Neural cell (in vitro differentiated cells): ENCODE results near the gene THBS1. TPM values are rescaled to one million over a fixed set of nuclear protein-coding genes. Genes with fewer than 3 reads are reported as not detected.

Source experiments
- H2AFZ ChIP-seq: fragments of 200-600, 300-800 bp; sonication (generic), shearing (Covaris generic); 2 replicates; pipeline ENCODE4 v1.6.0; 2014; ENCODE audit warnings: low read depth, mild to moderate bottlenecking, antibody characterized with exemption, low read length, moderate library complexity
- H3F3A ChIP-seq: fragments of 200-600 bp; shearing (Covaris generic); 2 replicates; pipeline ENCODE4 v1.6.1; 2016; ENCODE audit warnings: mild to moderate bottlenecking, moderate library complexity, mixed read lengths, antibody characterized with exemption, low read length; ENCODE audit not compliant: insufficient read depth, poor library complexity, severe bottlenecking
- H3K27ac ChIP-seq: fragments of 200-600, 300-800 bp; sonication (generic), shearing (Covaris generic); 2 replicates; pipeline ENCODE4 v1.5.1; 2014; ENCODE audit warnings: mild to moderate bottlenecking, low read length, moderate library complexity
- H3K27me3 ChIP-seq: fragments of 300-800, 200-600 bp; sonication (generic), shearing (Covaris generic); 2 replicates; pipeline ENCODE4 v1.6.0; 2014; ENCODE audit warnings: mild to moderate bottlenecking, low read depth, low read length, moderate library complexity; ENCODE audit not compliant: insufficient read depth
- H3K36me3 ChIP-seq: fragments of 300-800, 200-600 bp; sonication (generic), shearing (Covaris generic); 2 replicates; pipeline ENCODE4 v1.5.1; 2014; ENCODE audit warnings: mild to moderate bottlenecking, antibody characterized with exemption, low read length, moderate library complexity; ENCODE audit not compliant: insufficient read depth
- H3K4me2 ChIP-seq: fragments of 300-800, 200-600 bp; sonication (generic), shearing (Covaris generic); 2 replicates; pipeline ENCODE4 v1.6.0; 2014; ENCODE audit warnings: mild to moderate bottlenecking, low read length
- H3K4me3 ChIP-seq: fragments of 300-800, 200-600 bp; sonication (generic), shearing (Covaris generic); 2 replicates; pipeline ENCODE4 v1.5.1; 2014; ENCODE audit warnings: mild to moderate bottlenecking, low read length, moderate library complexity
- H3K79me2 ChIP-seq: fragments of 200-600 bp; shearing (Covaris generic); replicated peaks from 2 replicates; pipeline ENCODE4 v1.6.0; 2014; ENCODE audit warnings: mild to moderate bottlenecking, low read length, moderate library complexity; ENCODE audit not compliant: insufficient read depth
- H3K9ac ChIP-seq: fragments of 300-800, 200-600 bp; sonication (generic), shearing (Covaris generic); 2 replicates; pipeline ENCODE4 v1.6.1; 2016; ENCODE audit warnings: mild to moderate bottlenecking, low read length, mixed read lengths
- H3K9me2 ChIP-seq: fragments of 200-600 bp; shearing (Covaris generic); 2 replicates; pipeline ENCODE4 v1.6.1; 2016; ENCODE audit warnings: mild to moderate bottlenecking, low read length, mixed read lengths; ENCODE audit not compliant: insufficient read depth
- H3K9me3 ChIP-seq: fragments of 200-600, 300-800 bp; sonication (generic), shearing (Covaris generic); 2 replicates; pipeline ENCODE4 v1.6.1; 2016; ENCODE audit warnings: mild to moderate bottlenecking, mixed run types, low read length, moderate library complexity, mixed read lengths
- H4K20me1 ChIP-seq: fragments of 200-600 bp; shearing (Covaris generic); 2 replicates; pipeline ENCODE4 v1.6.1; 2016; ENCODE audit warnings: mild to moderate bottlenecking, mixed run types; ENCODE audit not compliant: insufficient read depth
- EP300 ChIP-seq: fragments of 450-650 bp; conservative IDR thresholded peaks from 2 replicates; pipeline ENCODE4 v1.6.1; 2014; ENCODE audit warnings: antibody characterized with exemption, mild to moderate bottlenecking, moderate library complexity; ENCODE audit not compliant: poor library complexity, severe bottlenecking
- EZH2 ChIP-seq: fragments of 200-600, 300-800 bp; shearing (Covaris generic), sonication (generic); IDR thresholded peaks from 2 replicates; pipeline ENCODE4 v1.6.1; 2014; ENCODE audit warnings: antibody characterized with exemption, low read length, borderline replicate concordance, mild to moderate bottlenecking; ENCODE audit not compliant: insufficient read depth, poor library complexity, severe bottlenecking
- MXI1 ChIP-seq: fragments of 450-650 bp; conservative IDR thresholded peaks from 2 replicates; pipeline ENCODE4 v1.6.1; 2014; ENCODE audit warnings: antibody characterized with exemption, mild to moderate bottlenecking; ENCODE audit not compliant: poor library complexity, severe bottlenecking
- POLR2AphosphoS5 ChIP-seq: IDR thresholded peaks from 2 replicates; pipeline ENCODE4 v1.6.1; 2012
- RAD21 ChIP-seq: fragments of 450-650 bp; conservative IDR thresholded peaks from 2 replicates; pipeline ENCODE4 v1.6.1; 2014; ENCODE audit warnings: antibody characterized with exemption, mild to moderate bottlenecking, moderate library complexity
- SMC3 ChIP-seq: fragments of 450-650 bp; conservative IDR thresholded peaks from 2 replicates; pipeline ENCODE4 v1.6.1; 2014; ENCODE audit warnings: antibody characterized with exemption, mild to moderate bottlenecking, moderate library complexity; ENCODE audit not compliant: poor library complexity
- TAF1 ChIP-seq: IDR thresholded peaks from 2 replicates; pipeline ENCODE4 v1.6.1; 2012; ENCODE audit warnings: low read depth
- polyA plus RNA-seq: library from polyadenylated mRNA; depleted of rRNA; stranded (reverse); fragments of >200 nt; gene quantifications from 2 replicates; pipeline ENCODE4 v1.2.3, GENCODE V29; 2014
- TF ChIP-seq, protein P1 (sequence below): fragments of 450-650 bp; IDR thresholded peaks from 2 replicates; pipeline ENCODE4 v1.5.1; 2014; ENCODE audit warnings: antibody characterized with exemption, mild to moderate bottlenecking, moderate library complexity; ENCODE audit not compliant: poor library complexity, severe bottlenecking
- TF ChIP-seq, protein P2 (sequence below): IDR thresholded peaks from 2 replicates; pipeline ENCODE4 v1.6.1; 2012; ENCODE audit warnings: borderline replicate concordance

THBS1 gene
- polyA plus RNA-seq, 1 donor from 2014 or later = 0.22 TPM

DNA sequence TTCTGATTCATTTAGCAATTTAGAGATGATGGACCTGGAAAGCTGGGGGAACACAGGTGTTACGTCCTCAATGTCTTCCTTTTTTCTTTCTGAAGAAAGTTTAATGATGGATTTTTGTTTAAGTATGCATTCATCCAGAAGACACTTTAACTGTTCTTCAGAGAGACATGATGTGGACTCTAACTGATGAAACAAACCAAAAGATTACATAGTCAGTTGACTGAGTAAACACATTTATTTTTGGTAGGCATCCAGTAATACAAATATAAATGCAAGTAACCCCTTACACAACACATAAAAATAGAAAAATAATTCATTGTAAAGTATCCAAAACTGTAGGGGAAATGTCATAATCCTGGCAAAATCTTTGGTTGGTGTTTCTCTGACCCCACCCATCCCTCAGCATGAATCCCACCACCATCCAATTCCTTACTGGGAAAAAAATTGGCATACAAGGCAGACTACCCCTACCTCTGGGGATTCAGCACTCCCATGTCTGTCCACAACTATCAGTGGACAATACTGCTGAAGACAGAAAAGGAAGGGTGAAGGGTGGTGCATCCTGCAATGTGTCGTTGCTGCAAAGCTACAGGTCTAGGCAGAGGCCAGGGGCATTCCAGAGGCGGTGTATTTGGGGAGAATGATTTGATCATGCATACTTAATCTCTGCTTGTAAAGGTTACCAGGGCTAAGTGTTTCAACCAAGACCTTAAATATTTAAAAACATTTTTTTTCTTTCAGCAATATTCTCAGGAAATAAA, 37.4 kb downstream of the THBS1 start:
- no peak overlapping the region for H3K9ac ChIP-seq
- H3K79me2 ChIP-seq = no peaks in the 10 kb centered on the region
- no peak for TF ChIP-seq EP300
- no peak for TF ChIP-seq MXI1
- H3K4me2 ChIP-seq = no peak overlapping the region
- no peak overlapping the region for H3K27ac ChIP-seq
- no peaks in the 10 kb centered on the region for H4K20me1 ChIP-seq
- H2AFZ ChIP-seq = no peak overlapping the region
- H3K4me3 ChIP-seq = no peak overlapping the region
- no peaks in the 10 kb centered on the region for H3K9me2 ChIP-seq
- no peaks in the 10 kb centered on the region for H3K27me3 ChIP-seq
- no peaks in the 10 kb centered on the region for H3K36me3 ChIP-seq
- no peaks in the 10 kb centered on the region for H3F3A ChIP-seq
- H3K9me3 ChIP-seq = no peaks in the 10 kb centered on the region

DNA sequence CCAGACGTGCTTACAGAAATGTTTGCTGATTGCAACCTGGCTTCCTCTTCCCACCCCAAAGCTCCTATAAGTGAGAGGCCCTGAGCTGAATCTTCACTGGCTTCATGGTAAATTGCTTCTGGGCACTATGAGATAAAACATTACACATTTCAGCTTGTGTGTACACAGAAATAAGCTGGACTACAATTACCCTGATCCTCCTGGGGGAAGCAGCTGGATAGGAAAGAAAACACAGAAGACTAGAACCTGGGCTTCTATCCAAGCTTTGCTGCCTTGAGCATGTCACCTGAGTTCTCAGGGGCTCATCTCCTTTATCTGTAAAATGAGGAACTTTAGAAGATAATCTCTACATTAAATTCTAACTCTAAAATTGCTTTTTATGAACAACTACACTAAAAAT, 40.3 kb downstream of the THBS1 start:
- Histone ChIP-seq H3K9me3 (no peaks in the 10 kb centered on the region), H3K79me2 (no peaks in the 10 kb centered on the region), H3K36me3 (no peaks in the 10 kb centered on the region), H3K4me2 (no peak overlapping the region), H2AFZ (no peak overlapping the region), H3K27me3 (no peaks in the 10 kb centered on the region), H3K27ac (no peak overlapping the region), H3K9ac (no peak overlapping the region), H4K20me1 (no peaks in the 10 kb centered on the region), H3K9me2 (no peaks in the 10 kb centered on the region), H3F3A (no peaks in the 10 kb centered on the region), H3K4me3 (no peak overlapping the region)
- TF ChIP-seq SMC3 (no peak), EP300 (no peak), POLR2AphosphoS5 (no peak), TAF1 (no peak), EZH2 (no peak), RAD21 (no peak), MXI1 (no peak)
- TF ChIP-seq, protein P1, sequence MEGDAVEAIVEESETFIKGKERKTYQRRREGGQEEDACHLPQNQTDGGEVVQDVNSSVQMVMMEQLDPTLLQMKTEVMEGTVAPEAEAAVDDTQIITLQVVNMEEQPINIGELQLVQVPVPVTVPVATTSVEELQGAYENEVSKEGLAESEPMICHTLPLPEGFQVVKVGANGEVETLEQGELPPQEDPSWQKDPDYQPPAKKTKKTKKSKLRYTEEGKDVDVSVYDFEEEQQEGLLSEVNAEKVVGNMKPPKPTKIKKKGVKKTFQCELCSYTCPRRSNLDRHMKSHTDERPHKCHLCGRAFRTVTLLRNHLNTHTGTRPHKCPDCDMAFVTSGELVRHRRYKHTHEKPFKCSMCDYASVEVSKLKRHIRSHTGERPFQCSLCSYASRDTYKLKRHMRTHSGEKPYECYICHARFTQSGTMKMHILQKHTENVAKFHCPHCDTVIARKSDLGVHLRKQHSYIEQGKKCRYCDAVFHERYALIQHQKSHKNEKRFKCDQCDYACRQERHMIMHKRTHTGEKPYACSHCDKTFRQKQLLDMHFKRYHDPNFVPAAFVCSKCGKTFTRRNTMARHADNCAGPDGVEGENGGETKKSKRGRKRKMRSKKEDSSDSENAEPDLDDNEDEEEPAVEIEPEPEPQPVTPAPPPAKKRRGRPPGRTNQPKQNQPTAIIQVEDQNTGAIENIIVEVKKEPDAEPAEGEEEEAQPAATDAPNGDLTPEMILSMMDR = no peak

DNA sequence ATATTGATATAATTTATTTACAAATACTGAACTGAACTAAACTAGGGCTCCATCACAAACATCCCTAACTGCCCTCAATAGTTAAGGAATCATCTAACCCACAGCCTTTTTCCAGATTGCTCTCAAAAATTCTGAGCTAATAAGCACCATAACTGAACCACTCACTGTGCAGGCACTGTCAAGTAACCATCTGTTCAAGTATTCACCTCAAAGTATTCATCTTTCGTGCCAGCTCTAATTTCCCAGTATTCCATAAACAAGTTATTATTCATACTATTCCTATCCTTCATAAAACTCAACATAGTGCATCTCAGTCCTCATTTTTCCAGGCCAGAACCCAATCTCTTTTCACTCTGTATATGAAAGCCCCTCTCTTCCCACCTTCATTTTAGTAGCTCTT, 41.1 kb downstream of the THBS1 start:
- Histone ChIP-seq H3K79me2 (no peaks in the 10 kb centered on the region), H3K4me2 (no peak overlapping the region), H3K36me3 (no peaks in the 10 kb centered on the region), H3K9ac (no peak overlapping the region), H2AFZ (no peak overlapping the region), H3K4me3 (no peak overlapping the region), H3F3A (no peaks in the 10 kb centered on the region), H3K9me2 (no peaks in the 10 kb centered on the region), H3K9me3 (no peaks in the 10 kb centered on the region), H3K27ac (no peak overlapping the region), H3K27me3 (no peaks in the 10 kb centered on the region), H4K20me1 (no peaks in the 10 kb centered on the region)
- no peak for TF ChIP-seq SMC3
- TF ChIP-seq POLR2AphosphoS5 = no peak
- no peak for TF ChIP-seq RAD21
- TF ChIP-seq, protein P2, sequence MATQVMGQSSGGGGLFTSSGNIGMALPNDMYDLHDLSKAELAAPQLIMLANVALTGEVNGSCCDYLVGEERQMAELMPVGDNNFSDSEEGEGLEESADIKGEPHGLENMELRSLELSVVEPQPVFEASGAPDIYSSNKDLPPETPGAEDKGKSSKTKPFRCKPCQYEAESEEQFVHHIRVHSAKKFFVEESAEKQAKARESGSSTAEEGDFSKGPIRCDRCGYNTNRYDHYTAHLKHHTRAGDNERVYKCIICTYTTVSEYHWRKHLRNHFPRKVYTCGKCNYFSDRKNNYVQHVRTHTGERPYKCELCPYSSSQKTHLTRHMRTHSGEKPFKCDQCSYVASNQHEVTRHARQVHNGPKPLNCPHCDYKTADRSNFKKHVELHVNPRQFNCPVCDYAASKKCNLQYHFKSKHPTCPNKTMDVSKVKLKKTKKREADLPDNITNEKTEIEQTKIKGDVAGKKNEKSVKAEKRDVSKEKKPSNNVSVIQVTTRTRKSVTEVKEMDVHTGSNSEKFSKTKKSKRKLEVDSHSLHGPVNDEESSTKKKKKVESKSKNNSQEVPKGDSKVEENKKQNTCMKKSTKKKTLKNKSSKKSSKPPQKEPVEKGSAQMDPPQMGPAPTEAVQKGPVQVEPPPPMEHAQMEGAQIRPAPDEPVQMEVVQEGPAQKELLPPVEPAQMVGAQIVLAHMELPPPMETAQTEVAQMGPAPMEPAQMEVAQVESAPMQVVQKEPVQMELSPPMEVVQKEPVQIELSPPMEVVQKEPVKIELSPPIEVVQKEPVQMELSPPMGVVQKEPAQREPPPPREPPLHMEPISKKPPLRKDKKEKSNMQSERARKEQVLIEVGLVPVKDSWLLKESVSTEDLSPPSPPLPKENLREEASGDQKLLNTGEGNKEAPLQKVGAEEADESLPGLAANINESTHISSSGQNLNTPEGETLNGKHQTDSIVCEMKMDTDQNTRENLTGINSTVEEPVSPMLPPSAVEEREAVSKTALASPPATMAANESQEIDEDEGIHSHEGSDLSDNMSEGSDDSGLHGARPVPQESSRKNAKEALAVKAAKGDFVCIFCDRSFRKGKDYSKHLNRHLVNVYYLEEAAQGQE = no peak
- no peak for TF ChIP-seq MXI1
- no peak for TF ChIP-seq TAF1
- TF ChIP-seq, protein P1 = no peak
- no peak for TF ChIP-seq EP300
- no peak for TF ChIP-seq EZH2
